Measurements from ENCODE around the gene CDC42SE1. TPM values are rescaled to one million over a fixed set of nuclear protein-coding genes. Genes with fewer than 3 reads are reported as not detected.
A peak's percentile ranks its signal among the peaks of the same experiment; 100 is the strongest.

Gene CDC42SE1
- total and polyA plus RNA-seq, 9 of the 15 experiments (the other 6 are each of a cell fraction or from before 2014, with no cell fraction given), result 78.1 to 189 (median 114) TPM

DNA sequence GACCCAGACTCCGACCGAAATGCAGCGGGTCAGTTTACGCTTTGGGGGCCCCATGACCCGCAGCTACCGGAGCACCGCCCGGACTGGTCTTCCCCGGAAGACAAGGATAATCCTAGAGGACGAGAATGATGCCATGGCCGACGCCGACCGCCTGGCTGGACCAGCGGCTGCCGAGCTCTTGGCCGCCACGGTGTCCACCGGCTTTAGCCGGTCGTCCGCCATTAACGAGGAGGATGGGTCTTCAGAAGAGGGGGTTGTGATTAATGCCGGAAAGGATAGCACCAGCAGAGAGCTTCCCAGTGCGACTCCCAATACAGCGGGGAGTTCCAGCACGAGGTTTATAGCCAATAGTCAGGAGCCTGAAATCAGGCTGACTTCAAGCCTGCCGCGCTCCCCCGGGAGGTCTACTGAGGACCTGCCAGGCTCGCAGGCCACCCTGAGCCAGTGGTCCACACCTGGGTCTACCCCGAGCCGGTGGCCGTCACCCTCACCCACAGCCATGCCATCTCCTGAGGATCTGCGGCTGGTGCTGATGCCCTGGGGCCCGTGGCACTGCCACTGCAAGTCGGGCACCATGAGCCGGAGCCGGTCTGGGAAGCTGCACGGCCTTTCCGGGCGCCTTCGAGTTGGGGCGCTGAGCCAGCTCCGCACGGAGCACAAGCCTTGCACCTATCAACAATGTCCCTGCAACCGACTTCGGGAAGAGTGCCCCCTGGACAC is 11.3 kb downstream of the CDC42SE1 start (continued):
- TF ChIP-seq, protein P1, sequence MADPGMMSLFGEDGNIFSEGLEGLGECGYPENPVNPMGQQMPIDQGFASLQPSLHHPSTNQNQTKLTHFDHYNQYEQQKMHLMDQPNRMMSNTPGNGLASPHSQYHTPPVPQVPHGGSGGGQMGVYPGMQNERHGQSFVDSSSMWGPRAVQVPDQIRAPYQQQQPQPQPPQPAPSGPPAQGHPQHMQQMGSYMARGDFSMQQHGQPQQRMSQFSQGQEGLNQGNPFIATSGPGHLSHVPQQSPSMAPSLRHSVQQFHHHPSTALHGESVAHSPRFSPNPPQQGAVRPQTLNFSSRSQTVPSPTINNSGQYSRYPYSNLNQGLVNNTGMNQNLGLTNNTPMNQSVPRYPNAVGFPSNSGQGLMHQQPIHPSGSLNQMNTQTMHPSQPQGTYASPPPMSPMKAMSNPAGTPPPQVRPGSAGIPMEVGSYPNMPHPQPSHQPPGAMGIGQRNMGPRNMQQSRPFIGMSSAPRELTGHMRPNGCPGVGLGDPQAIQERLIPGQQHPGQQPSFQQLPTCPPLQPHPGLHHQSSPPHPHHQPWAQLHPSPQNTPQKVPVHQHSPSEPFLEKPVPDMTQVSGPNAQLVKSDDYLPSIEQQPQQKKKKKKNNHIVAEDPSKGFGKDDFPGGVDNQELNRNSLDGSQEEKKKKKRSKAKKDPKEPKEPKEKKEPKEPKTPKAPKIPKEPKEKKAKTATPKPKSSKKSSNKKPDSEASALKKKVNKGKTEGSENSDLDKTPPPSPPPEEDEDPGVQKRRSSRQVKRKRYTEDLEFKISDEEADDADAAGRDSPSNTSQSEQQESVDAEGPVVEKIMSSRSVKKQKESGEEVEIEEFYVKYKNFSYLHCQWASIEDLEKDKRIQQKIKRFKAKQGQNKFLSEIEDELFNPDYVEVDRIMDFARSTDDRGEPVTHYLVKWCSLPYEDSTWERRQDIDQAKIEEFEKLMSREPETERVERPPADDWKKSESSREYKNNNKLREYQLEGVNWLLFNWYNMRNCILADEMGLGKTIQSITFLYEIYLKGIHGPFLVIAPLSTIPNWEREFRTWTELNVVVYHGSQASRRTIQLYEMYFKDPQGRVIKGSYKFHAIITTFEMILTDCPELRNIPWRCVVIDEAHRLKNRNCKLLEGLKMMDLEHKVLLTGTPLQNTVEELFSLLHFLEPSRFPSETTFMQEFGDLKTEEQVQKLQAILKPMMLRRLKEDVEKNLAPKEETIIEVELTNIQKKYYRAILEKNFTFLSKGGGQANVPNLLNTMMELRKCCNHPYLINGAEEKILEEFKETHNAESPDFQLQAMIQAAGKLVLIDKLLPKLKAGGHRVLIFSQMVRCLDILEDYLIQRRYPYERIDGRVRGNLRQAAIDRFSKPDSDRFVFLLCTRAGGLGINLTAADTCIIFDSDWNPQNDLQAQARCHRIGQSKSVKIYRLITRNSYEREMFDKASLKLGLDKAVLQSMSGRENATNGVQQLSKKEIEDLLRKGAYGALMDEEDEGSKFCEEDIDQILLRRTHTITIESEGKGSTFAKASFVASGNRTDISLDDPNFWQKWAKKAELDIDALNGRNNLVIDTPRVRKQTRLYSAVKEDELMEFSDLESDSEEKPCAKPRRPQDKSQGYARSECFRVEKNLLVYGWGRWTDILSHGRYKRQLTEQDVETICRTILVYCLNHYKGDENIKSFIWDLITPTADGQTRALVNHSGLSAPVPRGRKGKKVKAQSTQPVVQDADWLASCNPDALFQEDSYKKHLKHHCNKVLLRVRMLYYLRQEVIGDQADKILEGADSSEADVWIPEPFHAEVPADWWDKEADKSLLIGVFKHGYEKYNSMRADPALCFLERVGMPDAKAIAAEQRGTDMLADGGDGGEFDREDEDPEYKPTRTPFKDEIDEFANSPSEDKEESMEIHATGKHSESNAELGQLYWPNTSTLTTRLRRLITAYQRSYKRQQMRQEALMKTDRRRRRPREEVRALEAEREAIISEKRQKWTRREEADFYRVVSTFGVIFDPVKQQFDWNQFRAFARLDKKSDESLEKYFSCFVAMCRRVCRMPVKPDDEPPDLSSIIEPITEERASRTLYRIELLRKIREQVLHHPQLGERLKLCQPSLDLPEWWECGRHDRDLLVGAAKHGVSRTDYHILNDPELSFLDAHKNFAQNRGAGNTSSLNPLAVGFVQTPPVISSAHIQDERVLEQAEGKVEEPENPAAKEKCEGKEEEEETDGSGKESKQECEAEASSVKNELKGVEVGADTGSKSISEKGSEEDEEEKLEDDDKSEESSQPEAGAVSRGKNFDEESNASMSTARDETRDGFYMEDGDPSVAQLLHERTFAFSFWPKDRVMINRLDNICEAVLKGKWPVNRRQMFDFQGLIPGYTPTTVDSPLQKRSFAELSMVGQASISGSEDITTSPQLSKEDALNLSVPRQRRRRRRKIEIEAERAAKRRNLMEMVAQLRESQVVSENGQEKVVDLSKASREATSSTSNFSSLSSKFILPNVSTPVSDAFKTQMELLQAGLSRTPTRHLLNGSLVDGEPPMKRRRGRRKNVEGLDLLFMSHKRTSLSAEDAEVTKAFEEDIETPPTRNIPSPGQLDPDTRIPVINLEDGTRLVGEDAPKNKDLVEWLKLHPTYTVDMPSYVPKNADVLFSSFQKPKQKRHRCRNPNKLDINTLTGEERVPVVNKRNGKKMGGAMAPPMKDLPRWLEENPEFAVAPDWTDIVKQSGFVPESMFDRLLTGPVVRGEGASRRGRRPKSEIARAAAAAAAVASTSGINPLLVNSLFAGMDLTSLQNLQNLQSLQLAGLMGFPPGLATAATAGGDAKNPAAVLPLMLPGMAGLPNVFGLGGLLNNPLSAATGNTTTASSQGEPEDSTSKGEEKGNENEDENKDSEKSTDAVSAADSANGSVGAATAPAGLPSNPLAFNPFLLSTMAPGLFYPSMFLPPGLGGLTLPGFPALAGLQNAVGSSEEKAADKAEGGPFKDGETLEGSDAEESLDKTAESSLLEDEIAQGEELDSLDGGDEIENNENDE (IDR thresholded peaks at IDR 0.05; ENCODE audit: low read depth, low read length), result peak; percentile 24
- TF ChIP-seq, protein P2, sequence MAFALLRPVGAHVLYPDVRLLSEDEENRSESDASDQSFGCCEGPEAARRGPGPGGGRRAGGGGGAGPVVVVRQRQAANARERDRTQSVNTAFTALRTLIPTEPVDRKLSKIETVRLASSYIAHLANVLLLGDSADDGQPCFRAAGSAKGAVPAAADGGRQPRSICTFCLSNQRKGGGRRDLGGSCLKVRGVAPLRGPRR (CRISPR knock-in tag; IDR thresholded peaks at IDR 0.05), result no peak
- 0 out of 2 replicates have a peak, but pooled peaks have one; percentile 9 for TF ChIP-seq FOXK1 (CRISPR knock-in tag; IDR thresholded peaks at IDR 0.05; ENCODE audit: borderline replicate concordance)
- TF ChIP-seq ZNF778 (CRISPR knock-in tag; IDR thresholded peaks at IDR 0.05), result no peak
- no peak for TF ChIP-seq ASH1L (IDR thresholded peaks at IDR 0.05; ENCODE audit: borderline replicate concordance, low read depth, partially characterized antibody)
- TF ChIP-seq, protein P3, sequence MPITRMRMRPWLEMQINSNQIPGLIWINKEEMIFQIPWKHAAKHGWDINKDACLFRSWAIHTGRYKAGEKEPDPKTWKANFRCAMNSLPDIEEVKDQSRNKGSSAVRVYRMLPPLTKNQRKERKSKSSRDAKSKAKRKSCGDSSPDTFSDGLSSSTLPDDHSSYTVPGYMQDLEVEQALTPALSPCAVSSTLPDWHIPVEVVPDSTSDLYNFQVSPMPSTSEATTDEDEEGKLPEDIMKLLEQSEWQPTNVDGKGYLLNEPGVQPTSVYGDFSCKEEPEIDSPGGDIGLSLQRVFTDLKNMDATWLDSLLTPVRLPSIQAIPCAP (CRISPR knock-in tag; IDR thresholded peaks at IDR 0.05; ENCODE audit: borderline replicate concordance), result no peak
- TF ChIP-seq RFX5 (IDR thresholded peaks at IDR 0.05; ENCODE audit: low read depth, low read length), result no peak
- TF ChIP-seq, protein P4, sequence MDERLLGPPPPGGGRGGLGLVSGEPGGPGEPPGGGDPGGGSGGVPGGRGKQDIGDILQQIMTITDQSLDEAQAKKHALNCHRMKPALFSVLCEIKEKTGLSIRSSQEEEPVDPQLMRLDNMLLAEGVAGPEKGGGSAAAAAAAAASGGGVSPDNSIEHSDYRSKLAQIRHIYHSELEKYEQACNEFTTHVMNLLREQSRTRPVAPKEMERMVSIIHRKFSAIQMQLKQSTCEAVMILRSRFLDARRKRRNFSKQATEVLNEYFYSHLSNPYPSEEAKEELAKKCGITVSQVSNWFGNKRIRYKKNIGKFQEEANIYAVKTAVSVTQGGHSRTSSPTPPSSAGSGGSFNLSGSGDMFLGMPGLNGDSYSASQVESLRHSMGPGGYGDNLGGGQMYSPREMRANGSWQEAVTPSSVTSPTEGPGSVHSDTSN (CRISPR knock-in tag; IDR thresholded peaks at IDR 0.05; ENCODE audit: low read depth), result no peak
- TF ChIP-seq, protein P4 (tag; conservative IDR thresholded peaks at IDR 0.05; ENCODE audit: low read depth), result no peak
- TF ChIP-seq ZNF561 (CRISPR knock-in tag; conservative IDR thresholded peaks at IDR 0.05), result no peak

All from K562 (cell line).